ENCODE measurements around the gene CAMK4. TPM values are rescaled to one million over a fixed set of nuclear protein-coding genes. Genes with fewer than 3 reads are reported as not detected.

CAMK4 gene
- total RNA-seq, 1 experiment from 2014 or later: 10.6 TPM

DNA sequence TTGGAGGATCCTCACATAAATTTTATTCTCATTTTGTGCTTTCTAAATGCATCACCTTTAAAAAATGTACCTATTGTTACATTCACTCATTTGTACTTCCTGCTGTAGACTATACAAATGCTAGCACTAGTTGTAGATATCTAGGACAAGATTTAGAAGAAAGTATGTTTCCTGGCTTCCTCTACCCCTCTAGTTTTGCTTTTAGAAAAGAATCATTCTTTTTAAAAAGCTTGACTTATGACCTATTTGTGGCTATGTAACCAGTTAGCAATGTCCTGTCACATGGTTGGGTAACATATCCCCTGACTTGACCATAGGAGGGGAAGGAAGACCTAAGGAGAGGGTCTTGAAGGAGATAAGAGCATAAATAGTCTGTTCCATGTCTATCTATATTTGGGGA lies 13.3 kb downstream of the CAMK4 start (continued):
- TF ChIP-seq FOXP1 (CRISPR knock-in tag; IDR thresholded peaks at IDR 0.05; ENCODE audit: borderline replicate concordance) (no peak), ZNF121 (CRISPR knock-in tag; IDR thresholded peaks at IDR 0.05) (no peak)

DNA sequence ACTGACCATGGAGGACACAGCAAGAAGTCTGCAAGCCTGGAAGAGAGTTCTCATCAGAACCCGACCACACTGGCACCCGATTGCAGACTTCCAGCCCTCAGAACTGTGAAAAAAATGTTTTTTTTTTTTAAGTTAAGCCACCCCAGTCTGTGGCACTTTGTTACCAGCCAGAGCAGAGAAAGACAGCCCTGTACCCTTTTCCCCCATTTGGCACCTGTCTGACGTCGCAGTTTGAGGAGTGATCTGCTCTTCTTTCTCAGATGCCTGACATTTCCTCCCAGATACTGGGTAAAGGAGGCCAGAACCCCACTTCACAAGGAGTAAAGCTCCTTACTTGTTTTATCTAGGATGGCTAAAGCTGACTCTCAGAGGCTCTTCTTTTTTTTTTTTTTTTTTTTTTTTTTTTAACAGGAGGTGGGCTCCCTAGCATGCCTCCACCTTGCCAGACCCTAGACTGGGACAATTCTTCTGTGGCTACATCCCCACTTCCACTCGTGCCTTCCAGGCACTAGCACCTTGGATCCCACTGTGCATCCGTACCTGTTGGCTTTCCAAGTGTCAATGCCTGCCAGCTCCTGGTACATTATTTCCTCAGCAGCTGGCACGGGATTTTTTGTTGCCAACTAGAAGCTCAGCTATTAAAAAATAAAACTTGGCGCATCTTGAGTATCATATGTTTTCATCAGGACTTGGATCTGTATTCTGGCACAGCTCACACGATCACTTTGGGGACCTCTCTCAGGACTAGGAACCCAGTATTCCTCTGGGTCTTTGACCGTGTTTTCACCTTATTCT lies 14.4 kb downstream of the CAMK4 start:
- ChIA-PET CTCF (no interaction called here), POLR2A (no interaction called here)
- Mint-ChIP-seq H3K36me3 (no peaks in the 10 kb centered on the region), H3K4me3 (no peak overlapping the region), H3K27me3 (ENCODE audit: low read depth) (no peaks in the 10 kb centered on the region), H3K27ac (no peak overlapping the region), H3K4me1 (peaks cover 12% of the 10 kb centered on the region), H3K9me3 (no peaks in the 10 kb centered on the region)
- TF ChIP-seq OVOL2 (CRISPR knock-in tag; IDR thresholded peaks at IDR 0.05; ENCODE audit: borderline replicate concordance) (no peak), ZNF416 (CRISPR knock-in tag; IDR thresholded peaks at IDR 0.05) (no peak)
- TF ChIP-seq, protein P1, sequence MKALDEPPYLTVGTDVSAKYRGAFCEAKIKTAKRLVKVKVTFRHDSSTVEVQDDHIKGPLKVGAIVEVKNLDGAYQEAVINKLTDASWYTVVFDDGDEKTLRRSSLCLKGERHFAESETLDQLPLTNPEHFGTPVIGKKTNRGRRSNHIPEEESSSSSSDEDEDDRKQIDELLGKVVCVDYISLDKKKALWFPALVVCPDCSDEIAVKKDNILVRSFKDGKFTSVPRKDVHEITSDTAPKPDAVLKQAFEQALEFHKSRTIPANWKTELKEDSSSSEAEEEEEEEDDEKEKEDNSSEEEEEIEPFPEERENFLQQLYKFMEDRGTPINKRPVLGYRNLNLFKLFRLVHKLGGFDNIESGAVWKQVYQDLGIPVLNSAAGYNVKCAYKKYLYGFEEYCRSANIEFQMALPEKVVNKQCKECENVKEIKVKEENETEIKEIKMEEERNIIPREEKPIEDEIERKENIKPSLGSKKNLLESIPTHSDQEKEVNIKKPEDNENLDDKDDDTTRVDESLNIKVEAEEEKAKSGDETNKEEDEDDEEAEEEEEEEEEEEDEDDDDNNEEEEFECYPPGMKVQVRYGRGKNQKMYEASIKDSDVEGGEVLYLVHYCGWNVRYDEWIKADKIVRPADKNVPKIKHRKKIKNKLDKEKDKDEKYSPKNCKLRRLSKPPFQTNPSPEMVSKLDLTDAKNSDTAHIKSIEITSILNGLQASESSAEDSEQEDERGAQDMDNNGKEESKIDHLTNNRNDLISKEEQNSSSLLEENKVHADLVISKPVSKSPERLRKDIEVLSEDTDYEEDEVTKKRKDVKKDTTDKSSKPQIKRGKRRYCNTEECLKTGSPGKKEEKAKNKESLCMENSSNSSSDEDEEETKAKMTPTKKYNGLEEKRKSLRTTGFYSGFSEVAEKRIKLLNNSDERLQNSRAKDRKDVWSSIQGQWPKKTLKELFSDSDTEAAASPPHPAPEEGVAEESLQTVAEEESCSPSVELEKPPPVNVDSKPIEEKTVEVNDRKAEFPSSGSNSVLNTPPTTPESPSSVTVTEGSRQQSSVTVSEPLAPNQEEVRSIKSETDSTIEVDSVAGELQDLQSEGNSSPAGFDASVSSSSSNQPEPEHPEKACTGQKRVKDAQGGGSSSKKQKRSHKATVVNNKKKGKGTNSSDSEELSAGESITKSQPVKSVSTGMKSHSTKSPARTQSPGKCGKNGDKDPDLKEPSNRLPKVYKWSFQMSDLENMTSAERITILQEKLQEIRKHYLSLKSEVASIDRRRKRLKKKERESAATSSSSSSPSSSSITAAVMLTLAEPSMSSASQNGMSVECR (CRISPR knock-in tag; IDR thresholded peaks at IDR 0.05; ENCODE audit: borderline replicate concordance): no peak
- DNase-seq (ENCODE audit: low spot score) (no peak), ATAC-seq (no peak)

DNA sequence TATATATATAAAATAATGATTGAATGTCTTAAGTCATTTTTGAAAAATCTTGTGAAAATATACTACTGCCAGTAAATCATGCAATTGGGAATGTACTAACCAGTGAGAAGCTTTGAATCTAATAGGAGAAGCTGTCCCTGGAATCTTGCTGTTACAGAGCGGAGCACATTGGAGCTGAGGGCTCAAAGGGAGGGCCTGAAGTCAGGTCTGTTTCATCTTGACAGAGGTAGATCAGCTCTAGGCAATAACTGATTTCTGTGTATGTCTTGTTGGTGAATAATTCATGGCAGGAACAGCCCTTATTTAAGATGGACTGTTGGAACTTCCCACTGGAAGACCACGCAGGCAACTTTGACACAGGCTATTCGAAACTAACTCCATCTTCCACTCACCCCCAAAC lies 17.5 kb downstream of the CAMK4 start:
- CTCF ChIA-PET: no interaction called here

More for the DNA sequence above, 17.5 kb downstream of the CAMK4 start:
- Mint-ChIP-seq H3K4me3 (no peak overlapping the region), H3K4me1 (peaks cover 14% of the 10 kb centered on the region), H3K36me3 (no peaks in the 10 kb centered on the region), H3K9me3 (no peaks in the 10 kb centered on the region), H3K27ac (no peak overlapping the region), H3K27me3 (ENCODE audit: low read depth) (no peaks in the 10 kb centered on the region)
- ATAC-seq (no peak), DNase-seq (ENCODE audit: low spot score) (no peak)
- POLR2A ChIA-PET: no interaction called here
- TF ChIP-seq, protein P2, sequence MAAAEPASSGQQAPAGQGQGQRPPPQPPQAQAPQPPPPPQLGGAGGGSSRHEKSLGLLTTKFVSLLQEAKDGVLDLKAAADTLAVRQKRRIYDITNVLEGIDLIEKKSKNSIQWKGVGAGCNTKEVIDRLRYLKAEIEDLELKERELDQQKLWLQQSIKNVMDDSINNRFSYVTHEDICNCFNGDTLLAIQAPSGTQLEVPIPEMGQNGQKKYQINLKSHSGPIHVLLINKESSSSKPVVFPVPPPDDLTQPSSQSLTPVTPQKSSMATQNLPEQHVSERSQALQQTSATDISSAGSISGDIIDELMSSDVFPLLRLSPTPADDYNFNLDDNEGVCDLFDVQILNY (CRISPR knock-in tag; IDR thresholded peaks at IDR 0.05): no peak
- TF ChIP-seq, protein P3, sequence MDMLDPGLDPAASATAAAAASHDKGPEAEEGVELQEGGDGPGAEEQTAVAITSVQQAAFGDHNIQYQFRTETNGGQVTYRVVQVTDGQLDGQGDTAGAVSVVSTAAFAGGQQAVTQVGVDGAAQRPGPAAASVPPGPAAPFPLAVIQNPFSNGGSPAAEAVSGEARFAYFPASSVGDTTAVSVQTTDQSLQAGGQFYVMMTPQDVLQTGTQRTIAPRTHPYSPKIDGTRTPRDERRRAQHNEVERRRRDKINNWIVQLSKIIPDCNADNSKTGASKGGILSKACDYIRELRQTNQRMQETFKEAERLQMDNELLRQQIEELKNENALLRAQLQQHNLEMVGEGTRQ (CRISPR knock-in tag; IDR thresholded peaks at IDR 0.05): no peak
- no peak for TF ChIP-seq IRF2 (CRISPR knock-in tag; IDR thresholded peaks at IDR 0.05; ENCODE audit: borderline replicate concordance, low read depth)
- TF ChIP-seq CREM (CRISPR knock-in tag; IDR thresholded peaks at IDR 0.05): no peak
- TF ChIP-seq, protein P4, sequence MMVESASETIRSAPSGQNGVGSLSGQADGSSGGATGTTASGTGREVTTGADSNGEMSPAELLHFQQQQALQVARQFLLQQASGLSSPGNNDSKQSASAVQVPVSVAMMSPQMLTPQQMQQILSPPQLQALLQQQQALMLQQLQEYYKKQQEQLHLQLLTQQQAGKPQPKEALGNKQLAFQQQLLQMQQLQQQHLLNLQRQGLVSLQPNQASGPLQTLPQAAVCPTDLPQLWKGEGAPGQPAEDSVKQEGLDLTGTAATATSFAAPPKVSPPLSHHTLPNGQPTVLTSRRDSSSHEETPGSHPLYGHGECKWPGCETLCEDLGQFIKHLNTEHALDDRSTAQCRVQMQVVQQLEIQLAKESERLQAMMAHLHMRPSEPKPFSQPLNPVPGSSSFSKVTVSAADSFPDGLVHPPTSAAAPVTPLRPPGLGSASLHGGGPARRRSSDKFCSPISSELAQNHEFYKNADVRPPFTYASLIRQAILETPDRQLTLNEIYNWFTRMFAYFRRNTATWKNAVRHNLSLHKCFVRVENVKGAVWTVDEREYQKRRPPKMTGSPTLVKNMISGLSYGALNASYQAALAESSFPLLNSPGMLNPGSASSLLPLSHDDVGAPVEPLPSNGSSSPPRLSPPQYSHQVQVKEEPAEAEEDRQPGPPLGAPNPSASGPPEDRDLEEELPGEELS (CRISPR knock-in tag; IDR thresholded peaks at IDR 0.05): no peak
- TF ChIP-seq, protein P5, sequence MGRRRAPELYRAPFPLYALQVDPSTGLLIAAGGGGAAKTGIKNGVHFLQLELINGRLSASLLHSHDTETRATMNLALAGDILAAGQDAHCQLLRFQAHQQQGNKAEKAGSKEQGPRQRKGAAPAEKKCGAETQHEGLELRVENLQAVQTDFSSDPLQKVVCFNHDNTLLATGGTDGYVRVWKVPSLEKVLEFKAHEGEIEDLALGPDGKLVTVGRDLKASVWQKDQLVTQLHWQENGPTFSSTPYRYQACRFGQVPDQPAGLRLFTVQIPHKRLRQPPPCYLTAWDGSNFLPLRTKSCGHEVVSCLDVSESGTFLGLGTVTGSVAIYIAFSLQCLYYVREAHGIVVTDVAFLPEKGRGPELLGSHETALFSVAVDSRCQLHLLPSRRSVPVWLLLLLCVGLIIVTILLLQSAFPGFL (CRISPR knock-in tag; IDR thresholded peaks at IDR 0.05; ENCODE audit: borderline replicate concordance): no peak
- TF ChIP-seq FOXK1 (CRISPR knock-in tag; IDR thresholded peaks at IDR 0.05): no peak
- TF ChIP-seq, protein P6, sequence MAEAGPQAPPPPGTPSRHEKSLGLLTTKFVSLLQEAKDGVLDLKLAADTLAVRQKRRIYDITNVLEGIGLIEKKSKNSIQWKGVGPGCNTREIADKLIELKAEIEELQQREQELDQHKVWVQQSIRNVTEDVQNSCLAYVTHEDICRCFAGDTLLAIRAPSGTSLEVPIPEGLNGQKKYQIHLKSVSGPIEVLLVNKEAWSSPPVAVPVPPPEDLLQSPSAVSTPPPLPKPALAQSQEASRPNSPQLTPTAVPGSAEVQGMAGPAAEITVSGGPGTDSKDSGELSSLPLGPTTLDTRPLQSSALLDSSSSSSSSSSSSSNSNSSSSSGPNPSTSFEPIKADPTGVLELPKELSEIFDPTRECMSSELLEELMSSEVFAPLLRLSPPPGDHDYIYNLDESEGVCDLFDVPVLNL (CRISPR knock-in tag; IDR thresholded peaks at IDR 0.05; ENCODE audit: borderline replicate concordance, low read depth): no peak
- no peak for TF ChIP-seq GTF2I (CRISPR knock-in tag; conservative IDR thresholded peaks at IDR 0.05)
- TF ChIP-seq PRRX2 (CRISPR knock-in tag; IDR thresholded peaks at IDR 0.05): no peak
- TF ChIP-seq, protein P7, sequence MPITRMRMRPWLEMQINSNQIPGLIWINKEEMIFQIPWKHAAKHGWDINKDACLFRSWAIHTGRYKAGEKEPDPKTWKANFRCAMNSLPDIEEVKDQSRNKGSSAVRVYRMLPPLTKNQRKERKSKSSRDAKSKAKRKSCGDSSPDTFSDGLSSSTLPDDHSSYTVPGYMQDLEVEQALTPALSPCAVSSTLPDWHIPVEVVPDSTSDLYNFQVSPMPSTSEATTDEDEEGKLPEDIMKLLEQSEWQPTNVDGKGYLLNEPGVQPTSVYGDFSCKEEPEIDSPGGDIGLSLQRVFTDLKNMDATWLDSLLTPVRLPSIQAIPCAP (CRISPR knock-in tag; IDR thresholded peaks at IDR 0.05): no peak
